Endothelial cell of umbilical vein (primary cell): ENCODE measurements around the gene SLC25A34.

ENCODE experiments used
- EZH2 ChIP-seq: IDR thresholded peaks from 2 replicates; pipeline ENCODE4 v1.6.1; 2012; ENCODE audit warnings: borderline replicate concordance, low read depth, mild to moderate bottlenecking, moderate library complexity, low read length, inconsistent platforms; ENCODE audit not compliant: severe bottlenecking
- POLR2A ChIP-seq: IDR thresholded peaks from 2 replicates; pipeline ENCODE4 v1.6.1; 2012; ENCODE audit warnings: low read depth, mild to moderate bottlenecking, control low read depth, low read length
- TF ChIP-seq, protein P1 (sequence below), 2 donors: IDR thresholded peaks; 1 replicate in 1 of 2; 2 replicates in 1 of 2; pipeline ENCODE4 v1.5.1; 2011; ENCODE audit warnings: low read length in 2 of 2, mild to moderate bottlenecking in 2 of 2, moderate library complexity in 2 of 2, control low read depth in 1 of 2, inconsistent platforms in 1 of 2, low read depth in 1 of 2; ENCODE audit not compliant: insufficient read depth in 1 of 2; ENCODE audit errors: extremely low read depth in 1 of 2

DNA sequence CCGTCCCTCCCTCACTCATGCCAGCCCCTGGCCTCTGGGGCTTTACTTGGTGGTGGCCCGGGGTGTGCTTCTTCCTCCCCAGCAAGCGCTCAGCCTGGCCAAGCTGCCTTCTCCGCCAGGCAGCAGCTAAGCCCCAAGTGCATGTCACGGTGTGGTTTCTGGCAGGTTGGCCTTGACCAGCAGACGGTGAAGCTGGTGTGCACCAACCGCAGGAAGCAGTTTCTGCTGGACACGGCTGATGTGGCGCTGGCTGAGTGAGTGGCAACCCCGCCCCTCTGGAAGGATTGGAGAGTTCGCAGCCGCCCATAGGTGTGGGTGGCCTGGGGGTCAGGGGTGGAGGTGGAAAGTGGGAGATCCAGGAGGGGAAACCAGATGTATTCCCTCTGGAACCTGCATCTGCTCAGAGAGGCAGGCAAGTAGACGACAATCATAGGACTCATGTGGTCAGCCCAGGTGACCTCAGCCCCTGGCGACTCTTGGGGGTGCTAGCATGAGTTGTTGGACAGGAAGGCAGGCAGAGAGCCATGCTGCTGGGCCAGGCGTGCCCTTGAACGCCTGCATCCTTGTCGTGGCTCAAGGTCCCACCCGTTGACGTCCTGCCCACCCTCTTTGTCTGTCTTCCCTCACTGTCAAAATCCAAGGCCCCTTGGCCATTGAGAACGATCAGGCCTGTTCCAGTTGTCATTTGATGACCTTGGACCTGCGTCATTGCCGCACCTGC lies 7.0 kb upstream of the SLC25A34 start:
- TF ChIP-seq, protein P1, sequence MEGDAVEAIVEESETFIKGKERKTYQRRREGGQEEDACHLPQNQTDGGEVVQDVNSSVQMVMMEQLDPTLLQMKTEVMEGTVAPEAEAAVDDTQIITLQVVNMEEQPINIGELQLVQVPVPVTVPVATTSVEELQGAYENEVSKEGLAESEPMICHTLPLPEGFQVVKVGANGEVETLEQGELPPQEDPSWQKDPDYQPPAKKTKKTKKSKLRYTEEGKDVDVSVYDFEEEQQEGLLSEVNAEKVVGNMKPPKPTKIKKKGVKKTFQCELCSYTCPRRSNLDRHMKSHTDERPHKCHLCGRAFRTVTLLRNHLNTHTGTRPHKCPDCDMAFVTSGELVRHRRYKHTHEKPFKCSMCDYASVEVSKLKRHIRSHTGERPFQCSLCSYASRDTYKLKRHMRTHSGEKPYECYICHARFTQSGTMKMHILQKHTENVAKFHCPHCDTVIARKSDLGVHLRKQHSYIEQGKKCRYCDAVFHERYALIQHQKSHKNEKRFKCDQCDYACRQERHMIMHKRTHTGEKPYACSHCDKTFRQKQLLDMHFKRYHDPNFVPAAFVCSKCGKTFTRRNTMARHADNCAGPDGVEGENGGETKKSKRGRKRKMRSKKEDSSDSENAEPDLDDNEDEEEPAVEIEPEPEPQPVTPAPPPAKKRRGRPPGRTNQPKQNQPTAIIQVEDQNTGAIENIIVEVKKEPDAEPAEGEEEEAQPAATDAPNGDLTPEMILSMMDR (IDR thresholded peaks at IDR 0.05; ENCODE audit: extremely low read depth in 1 of 2, insufficient read depth in 1 of 2, low read depth in 1 of 2, low read length in 2 of 2) = no peak
- no peak for TF ChIP-seq EZH2
- no peak for TF ChIP-seq POLR2A
